Measurements from ENCODE around the gene BUB1B.
"Not testable (repeated sequence)": the region's sequence is repeated elsewhere in the genome, so short reads cannot be mapped to it uniquely, and the experiment has no call there.

Gene BUB1B

DNA sequence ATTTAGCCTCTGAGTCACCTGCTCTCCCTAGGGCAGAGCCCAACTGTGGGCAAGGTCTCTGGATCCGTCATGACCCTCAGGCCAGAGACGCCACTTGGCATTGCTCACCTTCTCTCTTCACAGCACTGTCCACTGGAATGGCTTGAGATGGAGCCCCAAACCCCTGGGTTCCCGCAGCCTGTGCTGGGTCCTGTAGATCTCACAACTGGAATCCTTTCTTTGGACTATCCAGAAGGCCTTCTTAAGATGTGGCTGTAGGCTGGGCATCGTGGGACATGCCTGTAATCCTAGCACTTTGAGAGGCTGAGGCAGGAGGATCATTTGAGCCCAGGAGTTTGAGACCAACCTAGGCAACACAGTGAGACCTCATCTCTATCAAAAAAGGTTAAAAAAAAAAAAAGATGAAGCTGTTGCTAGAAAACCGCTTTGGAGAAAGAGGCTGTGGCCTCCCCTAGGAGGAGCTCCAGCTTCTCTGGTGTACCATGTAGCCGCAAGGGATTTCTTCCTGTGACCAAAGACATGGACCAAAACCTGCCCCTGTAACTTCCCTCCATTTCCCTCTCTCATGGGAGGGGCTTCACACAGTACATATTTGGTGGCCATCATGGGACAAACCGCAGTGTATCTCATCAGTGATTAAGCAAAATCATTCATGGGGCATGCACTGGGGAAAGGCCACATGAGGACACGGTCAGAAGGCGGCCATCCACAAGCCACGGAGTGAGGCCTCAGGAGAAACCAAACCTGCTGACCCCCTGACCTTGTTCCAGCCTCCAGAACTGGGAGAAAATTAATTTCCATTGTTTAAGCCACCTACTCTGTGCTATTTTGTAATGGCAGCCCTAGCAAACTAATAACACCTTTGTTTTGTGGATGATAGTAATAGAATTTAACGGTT is 23.3 kb upstream of the BUB1B start:
- Histone ChIP-seq H3K4me3 (ENCODE audit: low read length) (no peak overlapping the region), H3K4me1 (ENCODE audit: insufficient read depth, low read length) (no peaks in the 10 kb centered on the region), H3K9me3 (ENCODE audit: insufficient read depth, low read depth, low read length) (no peaks in the 10 kb centered on the region), H3K9ac (ENCODE audit: low read depth, low read length) (no peak overlapping the region), H3K27me3 (ENCODE audit: insufficient read depth, low read length) (no peaks in the 10 kb centered on the region), H3K36me3 (ENCODE audit: insufficient read depth, low read depth, low read length) (no peaks in the 10 kb centered on the region), H3K27ac (ENCODE audit: low read length) (no peak overlapping the region)

DNA sequence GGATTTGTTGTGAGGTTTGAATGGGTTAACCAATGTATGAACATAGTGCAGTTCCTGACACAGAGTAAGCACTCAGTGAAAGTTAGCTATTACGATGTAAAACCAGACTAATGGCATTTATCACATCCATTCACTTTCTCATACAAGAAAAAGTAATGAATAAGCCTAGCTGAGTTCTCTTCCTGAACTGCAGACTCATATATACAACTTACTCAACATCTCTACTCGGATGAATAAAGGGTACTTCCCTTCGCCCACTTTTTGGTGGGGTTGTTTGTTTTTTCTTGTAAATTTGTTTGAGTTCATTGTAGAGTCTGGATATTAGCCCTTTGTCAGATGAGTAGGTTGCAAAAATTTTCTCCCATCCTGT is 22.7 kb upstream of the BUB1B start:
- H3K27ac ChIP-seq (ENCODE audit: low read length); H3K36me3 ChIP-seq (ENCODE audit: insufficient read depth, low read depth, low read length); H3K4me1 ChIP-seq (ENCODE audit: insufficient read depth, low read length); H3K4me3 ChIP-seq (ENCODE audit: low read length); H3K9me3 ChIP-seq (ENCODE audit: insufficient read depth, low read depth, low read length); H3K9ac ChIP-seq (ENCODE audit: low read depth, low read length); H3K27me3 ChIP-seq (ENCODE audit: insufficient read depth, low read length): not testable (repeated sequence)

DNA sequence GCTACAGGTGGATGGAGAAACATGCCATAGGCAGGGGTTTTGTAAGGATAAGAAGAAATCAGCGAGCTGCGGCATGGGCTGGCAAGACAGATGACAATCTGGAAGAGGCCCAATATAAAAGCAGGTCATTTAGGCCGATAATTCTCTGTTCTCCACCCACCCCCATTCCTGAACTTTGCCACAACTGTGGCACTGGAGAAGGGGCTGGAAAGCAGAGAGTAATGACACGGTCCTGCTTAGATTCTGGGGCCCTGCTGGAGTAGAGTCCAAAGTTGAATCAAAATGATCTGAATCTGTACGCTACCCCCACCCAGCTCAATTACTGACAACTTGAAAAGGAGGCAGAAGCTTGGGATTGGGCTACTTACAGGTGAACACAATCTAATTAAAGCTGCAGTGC is 18.4 kb upstream of the BUB1B start:
- Histone ChIP-seq H3K4me3 (ENCODE audit: low read length) (no peak overlapping the region), H3K27me3 (ENCODE audit: insufficient read depth, low read length) (no peaks in the 10 kb centered on the region), H3K9me3 (ENCODE audit: insufficient read depth, low read depth, low read length) (no peaks in the 10 kb centered on the region), H3K9ac (ENCODE audit: low read depth, low read length) (no peak overlapping the region), H3K27ac (ENCODE audit: low read length) (no peak overlapping the region), H3K4me1 (ENCODE audit: insufficient read depth, low read length) (no peaks in the 10 kb centered on the region), H3K36me3 (ENCODE audit: insufficient read depth, low read depth, low read length) (no peaks in the 10 kb centered on the region)

DNA sequence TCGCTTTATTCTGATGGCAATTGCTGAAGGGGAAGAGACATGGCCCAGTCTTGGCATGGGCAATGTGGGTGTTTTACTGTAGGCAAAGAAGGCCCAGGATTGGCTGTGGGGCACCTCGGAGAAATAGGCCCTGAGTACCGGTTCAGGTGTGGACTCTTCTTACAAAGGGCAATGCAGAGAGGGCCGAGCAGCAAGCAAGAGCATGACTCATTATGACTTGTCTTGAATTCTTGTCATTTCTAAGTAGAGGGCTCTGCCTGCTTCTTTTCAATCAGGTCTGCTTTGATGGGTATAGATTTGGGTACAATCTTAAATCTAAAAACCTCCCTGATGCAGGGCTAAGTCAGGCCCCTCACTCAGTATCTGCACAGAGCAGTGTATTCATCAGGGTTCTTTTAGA is 14.8 kb upstream of the BUB1B start:
- Histone ChIP-seq H3K36me3 (ENCODE audit: insufficient read depth, low read depth, low read length) (no peaks in the 10 kb centered on the region), H3K27ac (ENCODE audit: low read length) (no peak overlapping the region), H3K27me3 (ENCODE audit: insufficient read depth, low read length) (no peaks in the 10 kb centered on the region), H3K4me1 (ENCODE audit: insufficient read depth, low read length) (no peaks in the 10 kb centered on the region), H3K9me3 (ENCODE audit: insufficient read depth, low read depth, low read length) (no peaks in the 10 kb centered on the region), H3K4me3 (ENCODE audit: low read length) (no peak overlapping the region), H3K9ac (ENCODE audit: low read depth, low read length) (no peak overlapping the region)

DNA sequence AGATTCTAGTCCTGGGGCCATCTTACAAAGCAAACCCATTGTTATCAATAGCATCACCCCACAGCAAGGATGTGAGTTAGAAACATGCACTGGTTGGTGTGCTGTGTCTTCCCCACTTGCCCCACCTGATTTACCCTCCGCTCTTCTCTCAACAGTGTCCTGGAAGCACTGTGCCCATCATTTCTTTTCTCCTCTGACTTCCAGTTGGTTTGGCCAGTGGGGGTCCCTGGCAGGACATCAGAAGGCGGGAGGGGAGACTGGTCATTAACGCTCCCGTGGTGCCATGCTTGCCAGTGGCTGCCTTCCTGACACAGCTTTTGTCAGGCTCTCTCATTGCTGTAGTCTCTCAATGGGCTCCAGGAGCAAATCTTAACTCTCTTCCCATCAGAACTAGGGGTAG is 11.5 kb upstream of the BUB1B start:
- H3K27ac ChIP-seq (ENCODE audit: low read length): no peak overlapping the region
- H3K27me3 ChIP-seq (ENCODE audit: insufficient read depth, low read length): no peaks in the 10 kb centered on the region
- H3K36me3 ChIP-seq (ENCODE audit: insufficient read depth, low read depth, low read length): no peaks in the 10 kb centered on the region
- peaks cover 1% of the 10 kb centered on the region; the same call in 1 of the 2 replicates for H3K4me1 ChIP-seq (ENCODE audit: insufficient read depth, low read length)
- no peak overlapping the region for H3K9ac ChIP-seq (ENCODE audit: low read depth, low read length)
- H3K4me3 ChIP-seq (ENCODE audit: low read length): no peak overlapping the region
- no peaks in the 10 kb centered on the region for H3K9me3 ChIP-seq (ENCODE audit: insufficient read depth, low read depth, low read length)

DNA sequence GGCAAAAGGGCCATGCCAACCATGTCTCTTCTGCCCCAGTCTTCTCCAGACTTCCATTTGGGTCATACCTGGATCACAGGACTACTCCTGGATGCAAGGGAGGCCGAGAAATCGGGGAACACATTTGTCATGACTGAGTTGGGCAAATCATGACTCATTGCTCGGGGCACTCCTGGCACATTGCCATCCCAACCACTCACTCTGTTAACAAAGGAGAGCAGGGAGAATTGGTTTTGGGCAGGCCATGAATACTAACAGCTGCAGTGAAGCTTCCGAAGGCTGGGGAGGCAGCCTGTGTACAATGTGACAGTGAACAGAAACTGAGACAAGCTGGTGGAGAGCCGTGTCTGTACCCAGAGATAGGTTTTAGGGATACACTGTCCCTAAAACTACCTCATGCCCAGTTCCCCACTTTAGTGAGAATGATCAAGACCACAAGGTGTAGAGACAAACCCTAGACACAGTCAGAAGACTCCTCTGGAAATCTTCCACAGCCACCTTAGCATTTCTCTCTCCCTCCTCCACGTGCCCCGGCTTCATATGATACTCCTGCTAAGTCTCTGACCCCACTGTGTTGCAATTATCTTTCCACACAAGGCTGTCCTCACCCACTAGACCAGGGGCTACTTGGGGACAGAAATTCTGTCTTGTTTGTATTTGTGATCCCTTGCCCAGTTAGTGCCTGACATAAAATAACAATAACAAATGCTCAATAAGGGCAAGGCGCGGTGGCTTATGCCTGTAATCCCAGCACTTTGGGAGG is 10.5 kb upstream of the BUB1B start:
- Histone ChIP-seq H3K9me3 (ENCODE audit: insufficient read depth, low read depth, low read length) (no peaks in the 10 kb centered on the region), H3K4me3 (ENCODE audit: low read length) (no peak overlapping the region), H3K36me3 (ENCODE audit: insufficient read depth, low read depth, low read length) (no peaks in the 10 kb centered on the region), H3K9ac (ENCODE audit: low read depth, low read length) (no peak overlapping the region), H3K4me1 (ENCODE audit: insufficient read depth, low read length) (peaks cover 9% of the 10 kb centered on the region; the same call in 1 of the 2 replicates), H3K27ac (ENCODE audit: low read length) (no peak overlapping the region), H3K27me3 (ENCODE audit: insufficient read depth, low read length) (no peaks in the 10 kb centered on the region)

DNA sequence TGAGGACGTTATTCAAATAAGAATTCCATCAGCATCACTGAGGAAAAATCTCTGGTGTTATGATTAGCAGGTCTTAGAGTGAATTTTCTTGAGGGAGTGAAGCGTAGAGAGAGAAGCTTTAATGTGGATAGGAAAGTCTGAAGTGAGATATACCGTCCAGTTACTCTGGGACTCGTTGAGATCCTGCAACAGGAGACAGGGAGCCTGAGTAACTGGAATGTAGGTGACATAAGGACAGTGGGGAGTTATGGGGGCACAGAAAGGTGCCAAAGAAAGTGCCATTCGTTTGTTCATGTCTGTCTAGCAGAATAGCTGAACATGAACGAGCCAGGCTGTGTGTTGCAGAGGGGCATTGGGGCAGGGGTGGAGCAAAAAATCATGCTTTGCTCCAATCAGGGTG is 9.4 kb upstream of the BUB1B start:
- Histone ChIP-seq H3K27ac (ENCODE audit: low read length) (no peak overlapping the region), H3K36me3 (ENCODE audit: insufficient read depth, low read depth, low read length) (no peaks in the 10 kb centered on the region), H3K27me3 (ENCODE audit: insufficient read depth, low read length) (no peaks in the 10 kb centered on the region), H3K9me3 (ENCODE audit: insufficient read depth, low read depth, low read length) (no peaks in the 10 kb centered on the region), H3K4me3 (ENCODE audit: low read length) (no peak overlapping the region), H3K9ac (ENCODE audit: low read depth, low read length) (no peak overlapping the region), H3K4me1 (ENCODE audit: insufficient read depth, low read length) (peaks cover 20% of the 10 kb centered on the region)

DNA sequence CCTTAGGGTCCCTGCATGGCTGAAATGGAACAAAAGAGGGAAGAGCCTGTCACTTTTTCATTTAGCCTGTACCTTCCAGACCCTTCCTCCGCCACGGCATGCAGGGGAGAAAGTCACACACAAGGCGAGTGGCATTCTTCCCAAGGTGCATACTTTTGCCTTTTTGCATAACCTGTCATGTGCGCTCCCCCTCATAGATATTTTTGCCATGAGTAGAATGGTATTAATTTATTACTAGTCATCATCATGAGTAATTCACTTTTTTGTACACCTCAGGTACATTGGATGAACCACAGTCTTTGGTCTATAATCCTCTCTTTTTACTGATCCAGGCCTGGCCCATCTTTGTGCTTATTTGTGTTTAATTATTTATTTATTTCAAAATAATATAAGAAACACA is 8.9 kb upstream of the BUB1B start:
- H3K4me1 ChIP-seq (ENCODE audit: insufficient read depth, low read length): peaks cover 24% of the 10 kb centered on the region
- no peaks in the 10 kb centered on the region for H3K9me3 ChIP-seq (ENCODE audit: insufficient read depth, low read depth, low read length)
- no peaks in the 10 kb centered on the region for H3K27me3 ChIP-seq (ENCODE audit: insufficient read depth, low read length)
- H3K4me3 ChIP-seq (ENCODE audit: low read length): no peak overlapping the region
- no peak overlapping the region for H3K27ac ChIP-seq (ENCODE audit: low read length)
- no peak overlapping the region for H3K9ac ChIP-seq (ENCODE audit: low read depth, low read length)
- H3K36me3 ChIP-seq (ENCODE audit: insufficient read depth, low read depth, low read length): no peaks in the 10 kb centered on the region

DNA sequence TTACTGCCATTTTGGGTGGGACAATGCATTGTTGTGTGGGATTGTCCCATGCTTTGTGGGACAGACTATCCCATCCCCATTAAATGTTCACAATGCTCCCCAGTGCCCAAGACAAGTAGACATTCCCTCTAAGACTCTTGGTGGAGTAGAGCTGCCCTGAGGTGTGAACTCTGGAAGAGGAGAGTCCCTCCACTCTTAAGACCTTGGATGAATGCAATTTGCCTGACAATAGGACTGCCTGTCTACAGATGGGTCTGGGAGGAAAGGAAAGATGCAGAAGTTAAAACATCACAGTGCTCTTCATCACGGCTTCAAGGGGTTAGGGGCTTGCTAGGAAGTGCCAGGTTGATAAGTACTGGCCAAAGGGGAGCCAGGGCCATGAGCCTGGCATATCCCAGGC is 6.0 kb upstream of the BUB1B start:
- H3K27me3 ChIP-seq (ENCODE audit: insufficient read depth, low read length); H3K9me3 ChIP-seq (ENCODE audit: insufficient read depth, low read depth, low read length); H3K36me3 ChIP-seq (ENCODE audit: insufficient read depth, low read depth, low read length): not testable (repeated sequence)
- Histone ChIP-seq H3K4me3 (ENCODE audit: low read length) (peak overlapping the region; percentile 29; the same call in 1 of the 2 replicates), H3K9ac (ENCODE audit: low read depth, low read length) (peak overlapping the region; percentile 20; the same call in 1 of the 2 replicates), H3K4me1 (ENCODE audit: insufficient read depth, low read length) (peaks cover 26% of the 10 kb centered on the region), H3K27ac (ENCODE audit: low read length) (peak overlapping the region; percentile 77)

DNA sequence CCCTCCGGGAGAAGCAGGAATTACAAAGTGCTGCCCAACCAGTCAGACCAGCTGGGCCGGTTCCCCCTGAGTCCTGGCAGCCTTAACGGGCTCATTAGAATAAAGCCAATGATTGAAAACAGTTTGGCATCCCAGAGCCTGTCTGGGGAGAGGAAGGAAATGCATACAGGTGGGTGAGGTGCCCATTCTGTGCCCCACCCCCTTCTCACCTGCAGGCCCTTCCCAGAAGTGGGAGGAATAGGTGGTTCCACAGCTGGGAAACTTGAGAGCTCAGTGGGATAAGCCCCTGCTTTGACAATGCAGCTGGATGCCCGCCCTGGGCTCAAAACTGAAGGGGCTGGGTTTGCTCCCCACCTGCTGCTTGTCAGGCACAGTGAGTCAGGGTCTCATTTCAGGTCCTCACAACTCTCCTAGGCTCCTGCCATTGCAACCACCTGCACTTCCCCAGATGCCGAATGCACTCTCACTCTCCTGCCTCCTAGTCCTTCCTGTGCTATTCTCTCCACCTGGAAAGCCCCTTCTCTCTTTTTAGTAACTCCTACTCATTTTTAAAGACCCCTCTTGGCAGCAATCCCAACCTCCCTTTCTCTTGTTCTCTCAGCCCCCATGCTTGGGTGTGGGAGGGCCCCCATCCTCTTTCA is 5.5 kb upstream of the BUB1B start:
- Histone ChIP-seq H3K27ac (ENCODE audit: low read length) (peak overlapping the region; percentile 82), H3K9me3 (ENCODE audit: insufficient read depth, low read depth, low read length) (no peaks in the 10 kb centered on the region), H3K36me3 (ENCODE audit: insufficient read depth, low read depth, low read length) (no peaks in the 10 kb centered on the region), H3K9ac (ENCODE audit: low read depth, low read length) (peak overlapping the region; percentile 33; the same call in 1 of the 2 replicates), H3K4me1 (ENCODE audit: insufficient read depth, low read length) (peaks cover 27% of the 10 kb centered on the region), H3K4me3 (ENCODE audit: low read length) (peak overlapping the region; percentile 36), H3K27me3 (ENCODE audit: insufficient read depth, low read length) (no peaks in the 10 kb centered on the region)

DNA sequence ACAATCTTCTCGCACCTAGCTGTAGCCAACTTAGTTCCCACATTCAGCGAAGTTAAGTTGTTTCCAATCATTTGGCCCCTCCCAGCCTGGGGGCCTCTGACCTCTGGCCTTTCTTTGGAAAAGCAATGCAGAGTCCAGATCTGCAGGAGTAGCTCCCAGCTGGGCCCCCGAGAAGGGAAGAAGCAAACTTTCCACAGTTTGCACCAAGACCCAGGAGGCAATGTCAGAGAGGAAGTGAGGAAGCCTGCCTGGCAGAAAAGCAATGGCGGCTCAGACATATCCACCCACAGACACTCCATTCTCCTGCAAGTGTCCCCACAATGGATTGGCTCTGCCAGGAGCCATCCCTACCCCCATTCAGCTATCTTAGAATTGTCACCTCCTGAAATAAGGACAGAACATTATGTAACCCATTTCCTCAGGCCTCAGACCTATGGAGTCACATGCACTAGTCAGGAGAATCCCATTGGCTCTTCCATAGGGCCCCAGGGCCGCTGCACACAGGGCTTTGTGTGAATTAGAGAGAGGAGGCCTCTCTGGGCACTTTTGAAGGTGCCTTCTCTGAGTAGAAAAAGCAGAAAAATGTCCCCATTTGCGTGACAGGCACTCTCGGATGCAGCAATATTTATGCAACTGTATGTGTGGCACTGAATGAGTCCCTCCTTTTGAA is 3.0 kb upstream of the BUB1B start:
- Histone ChIP-seq H3K9me3 (ENCODE audit: insufficient read depth, low read depth, low read length) (no peaks in the 10 kb centered on the region), H3K9ac (ENCODE audit: low read depth, low read length) (no peak overlapping the region), H3K4me3 (ENCODE audit: low read length) (no peak overlapping the region), H3K27ac (ENCODE audit: low read length) (no peak overlapping the region), H3K4me1 (ENCODE audit: insufficient read depth, low read length) (peaks cover 34% of the 10 kb centered on the region), H3K36me3 (ENCODE audit: insufficient read depth, low read depth, low read length) (peaks cover 7% of the 10 kb centered on the region; the same call in 1 of the 2 replicates), H3K27me3 (ENCODE audit: insufficient read depth, low read length) (no peaks in the 10 kb centered on the region)
